Endothelial cell (in vitro differentiated cells): Measurements from ENCODE around the gene MTA1. TPM values are rescaled to one million over a fixed set of nuclear protein-coding genes. Genes with fewer than 3 reads are reported as not detected.

Source experiments
- DNase-seq: peaks from one replicate; pipeline ENCODE4 v3.0.0; 2021; ENCODE audit warnings: low spot score
- H3K27ac Mint-ChIP-seq: one replicate; pipeline ENCODE4 v1.8.0; 2021; ENCODE audit warnings: mixed read lengths, inconsistent platforms; ENCODE audit not compliant: unreplicated experiment
- H3K27me3 Mint-ChIP-seq: one replicate; pipeline ENCODE4 v1.8.0; 2021; ENCODE audit warnings: mild to moderate bottlenecking, moderate library complexity, mixed read lengths, inconsistent platforms; ENCODE audit not compliant: unreplicated experiment
- H3K36me3 Mint-ChIP-seq: one replicate; pipeline ENCODE4 v1.8.0; 2021; ENCODE audit warnings: mild to moderate bottlenecking, low read depth, mixed read lengths, inconsistent platforms; ENCODE audit not compliant: unreplicated experiment
- H3K4me1 Mint-ChIP-seq: one replicate; pipeline ENCODE4 v1.8.0; 2021; ENCODE audit warnings: mild to moderate bottlenecking, mixed read lengths, inconsistent platforms; ENCODE audit not compliant: unreplicated experiment
- H3K4me3 Mint-ChIP-seq: one replicate; pipeline ENCODE4 v1.8.0; 2021; ENCODE audit warnings: mild to moderate bottlenecking, mixed read lengths, inconsistent platforms; ENCODE audit not compliant: unreplicated experiment
- H3K9me3 Mint-ChIP-seq: one replicate; pipeline ENCODE4 v1.8.0; 2021; ENCODE audit warnings: mixed read lengths, inconsistent platforms; ENCODE audit not compliant: unreplicated experiment
- CTCF ChIP-seq: fragments of 200-600 bp; sonication (generic); IDR thresholded peaks from one replicate; pipeline ENCODE4 v1.5.0; 2021; ENCODE audit warnings: antibody characterized with exemption; ENCODE audit not compliant: unreplicated experiment
- total RNA-seq: library from RNA; stranded (reverse); fragmentation: NEBNext Ultra II Directional; extraction: Animal tissue kit (Norgen Biotek cat#: 25700); gene quantifications from one replicate; pipeline ENCODE4 v1.2.1, GENCODE V29; 2021; ENCODE audit not compliant: unreplicated experiment

Gene MTA1
- total RNA-seq, 1 donor from 2014 or later: 150 TPM

- Mint-ChIP-seq H3K4me3 (peak overlapping the region; percentile 84), H3K27ac (peak overlapping the region; percentile 75), H3K4me1 (peaks cover 8% of the 10 kb centered on the region), H3K27me3 (peaks cover 18% of the 10 kb centered on the region), H3K9me3 (no peaks in the 10 kb centered on the region), H3K36me3 (no peaks in the 10 kb centered on the region)
- no peak for TF ChIP-seq CTCF
- no peak for DNase-seq
Measured at GRCh38 chr14:105415481-105416428, 3.9 kb upstream of the MTA1 start.

GRCh38 chr14:105416671-105417070, 3.0 kb upstream of the MTA1 start:
- Mint-ChIP-seq H3K9me3 (no peaks in the 10 kb centered on the region), H3K27me3 (peaks cover 20% of the 10 kb centered on the region), H3K27ac (no peak overlapping the region), H3K4me3 (peak overlapping the region; percentile 71), H3K4me1 (peaks cover 11% of the 10 kb centered on the region), H3K36me3 (no peaks in the 10 kb centered on the region)
- DNase-seq: no peak
- no peak for TF ChIP-seq CTCF

GRCh38 chr14:105417690-105418121, 1.9 kb upstream of the MTA1 start:
- Mint-ChIP-seq H3K36me3 (no peaks in the 10 kb centered on the region), H3K27me3 (peaks cover 22% of the 10 kb centered on the region), H3K4me3 (peak overlapping the region; percentile 56), H3K27ac (no peak overlapping the region), H3K9me3 (no peaks in the 10 kb centered on the region), H3K4me1 (peaks cover 11% of the 10 kb centered on the region)
- DNase-seq: no peak
- no peak for TF ChIP-seq CTCF

GRCh38 chr14:105418269-105419194, 1.1 kb upstream of the MTA1 start:
- H3K27ac Mint-ChIP-seq: no peak overlapping the region
- peaks cover 18% of the 10 kb centered on the region for H3K27me3 Mint-ChIP-seq
- TF ChIP-seq CTCF: no peak

More at GRCh38 chr14:105418269-105419194, 1.1 kb upstream of the MTA1 start:
- Mint-ChIP-seq H3K4me3 (peak overlapping the region; percentile 81), H3K9me3 (no peaks in the 10 kb centered on the region), H3K4me1 (peaks cover 11% of the 10 kb centered on the region), H3K36me3 (no peaks in the 10 kb centered on the region)
- no peak for DNase-seq
